Right kidney (tissue), 9 donors: Measurements from ENCODE around the gene NRDE2.

Experiments
- DNase-seq: peaks from one replicate; pipeline ENCODE4 v3.0.0-alpha.2; 2016
- long read RNA-seq, 8 donors: transcript quantifications; one replicate each; lab custom pipeline, GENCODE V29; 2026

NRDE2 gene, protein sequence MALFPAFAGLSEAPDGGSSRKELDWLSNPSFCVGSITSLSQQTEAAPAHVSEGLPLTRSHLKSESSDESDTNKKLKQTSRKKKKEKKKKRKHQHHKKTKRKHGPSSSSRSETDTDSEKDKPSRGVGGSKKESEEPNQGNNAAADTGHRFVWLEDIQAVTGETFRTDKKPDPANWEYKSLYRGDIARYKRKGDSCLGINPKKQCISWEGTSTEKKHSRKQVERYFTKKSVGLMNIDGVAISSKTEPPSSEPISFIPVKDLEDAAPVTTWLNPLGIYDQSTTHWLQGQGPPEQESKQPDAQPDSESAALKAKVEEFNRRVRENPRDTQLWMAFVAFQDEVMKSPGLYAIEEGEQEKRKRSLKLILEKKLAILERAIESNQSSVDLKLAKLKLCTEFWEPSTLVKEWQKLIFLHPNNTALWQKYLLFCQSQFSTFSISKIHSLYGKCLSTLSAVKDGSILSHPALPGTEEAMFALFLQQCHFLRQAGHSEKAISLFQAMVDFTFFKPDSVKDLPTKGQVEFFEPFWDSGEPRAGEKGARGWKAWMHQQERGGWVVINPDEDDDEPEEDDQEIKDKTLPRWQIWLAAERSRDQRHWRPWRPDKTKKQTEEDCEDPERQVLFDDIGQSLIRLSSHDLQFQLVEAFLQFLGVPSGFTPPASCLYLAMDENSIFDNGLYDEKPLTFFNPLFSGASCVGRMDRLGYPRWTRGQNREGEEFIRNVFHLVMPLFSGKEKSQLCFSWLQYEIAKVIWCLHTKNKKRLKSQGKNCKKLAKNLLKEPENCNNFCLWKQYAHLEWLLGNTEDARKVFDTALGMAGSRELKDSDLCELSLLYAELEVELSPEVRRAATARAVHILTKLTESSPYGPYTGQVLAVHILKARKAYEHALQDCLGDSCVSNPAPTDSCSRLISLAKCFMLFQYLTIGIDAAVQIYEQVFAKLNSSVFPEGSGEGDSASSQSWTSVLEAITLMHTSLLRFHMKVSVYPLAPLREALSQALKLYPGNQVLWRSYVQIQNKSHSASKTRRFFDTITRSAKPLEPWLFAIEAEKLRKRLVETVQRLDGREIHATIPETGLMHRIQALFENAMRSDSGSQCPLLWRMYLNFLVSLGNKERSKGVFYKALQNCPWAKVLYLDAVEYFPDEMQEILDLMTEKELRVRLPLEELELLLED
- long read RNA-seq, donor 1, full-length matches to known transcripts = 7 of 7 reads
- long read RNA-seq, donor 1, partial matches to known transcripts = 0 of 7 reads
- long read RNA-seq, donor 1, other reads (novel, unspliced or antisense) = 0 of 7 reads
- long read RNA-seq, donor 2, partial matches to known transcripts = 0 of 1 reads
- long read RNA-seq, donor 2, other reads (novel, unspliced or antisense) = 0 of 1 reads
- long read RNA-seq, donor 3, partial matches to known transcripts = 0 of 4 reads
- long read RNA-seq, donor 3, other reads (novel, unspliced or antisense) = 0 of 4 reads
- long read RNA-seq, donor 4, full-length matches to known transcripts = 6 of 16 reads
- long read RNA-seq, donor 4, partial matches to known transcripts = 10 of 16 reads
- long read RNA-seq, donor 4, other reads (novel, unspliced or antisense) = 0 of 16 reads
- long read RNA-seq, donor 5, partial matches to known transcripts = 0 of 5 reads
- long read RNA-seq, donor 5, other reads (novel, unspliced or antisense) = 0 of 5 reads
- long read RNA-seq, donor 6, partial matches to known transcripts = 0 of 1 reads
- long read RNA-seq, donor 6, other reads (novel, unspliced or antisense) = 0 of 1 reads
- long read RNA-seq, donor 7 = 0 reads
- long read RNA-seq, donor 8, partial matches to known transcripts = 0 of 1 reads
- long read RNA-seq, donor 8, other reads (novel, unspliced or antisense) = 0 of 1 reads

DNA sequence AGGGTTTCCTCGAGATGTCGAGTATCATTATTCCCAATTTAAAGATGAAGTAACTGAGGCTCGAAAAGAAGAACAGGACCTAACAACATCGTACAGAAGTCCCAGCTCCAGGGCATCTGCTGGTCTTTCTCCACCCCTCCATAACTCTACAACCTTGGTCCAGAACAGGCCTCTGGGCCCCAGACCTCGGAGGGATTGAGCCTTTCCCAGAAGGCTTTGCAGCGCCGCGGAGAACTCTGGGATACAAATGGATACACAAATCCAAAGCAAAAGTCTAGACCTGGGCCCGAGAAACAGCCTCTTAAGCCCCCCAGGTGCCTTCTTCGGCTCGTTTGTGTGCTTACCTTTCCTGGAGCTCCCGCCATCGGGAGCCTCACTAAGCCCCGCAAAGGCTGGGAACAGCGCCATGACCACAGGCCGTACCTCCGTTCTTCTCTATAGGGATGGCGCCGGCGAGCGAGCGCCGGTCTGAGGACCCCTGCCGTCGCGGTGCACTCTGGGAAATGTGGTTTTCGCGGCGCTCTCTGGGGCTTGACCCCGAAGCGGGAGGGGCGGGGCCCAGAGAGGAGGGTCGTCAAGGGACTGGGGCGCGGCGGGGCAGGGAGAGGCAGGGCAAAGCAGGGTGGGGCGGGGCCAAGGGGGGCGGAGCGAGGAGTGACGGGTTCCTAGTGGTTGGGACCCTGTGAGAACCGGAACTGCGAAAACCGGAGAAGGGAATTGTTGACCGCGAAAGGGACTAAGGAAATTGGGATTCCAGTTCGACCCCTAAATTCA is at the start of gene NRDE2:
Gene NRDE2 (minus strand): TSS at position 445 of the 774 bp plus-strand sequence. CDS start 37 bp downstream, at position 408.
- DNase-seq = peak; percentile 96

- peak; percentile 16 for DNase-seq
Measured at GRCh38 chr14:90381011-90381786, 49.5 kb upstream of the NRDE2 start.

GRCh38 chr14:90379106-90379505 is 47.4 kb upstream of the NRDE2 start:
- no peak for DNase-seq

DNA sequence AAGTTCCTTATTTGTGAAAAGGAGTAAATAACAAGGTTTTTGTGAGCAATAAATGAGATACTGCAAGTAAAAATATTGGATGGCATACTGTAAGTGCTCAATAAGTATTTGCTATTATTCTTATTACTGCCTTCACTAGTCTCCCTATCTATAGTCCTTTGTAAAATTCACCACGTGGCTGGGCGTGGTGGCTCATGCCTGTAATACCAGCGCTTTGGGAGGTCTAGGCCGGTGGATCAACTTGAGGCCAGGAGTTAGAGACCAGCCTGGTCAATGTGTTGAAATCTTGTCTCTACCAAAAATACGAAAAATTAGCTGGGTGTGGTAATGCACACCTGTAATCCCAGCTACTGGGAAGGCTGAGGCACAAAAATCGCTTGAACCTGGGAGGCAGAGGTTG is 46.5 kb upstream of the NRDE2 start:
- DNase-seq = no peak

DNA sequence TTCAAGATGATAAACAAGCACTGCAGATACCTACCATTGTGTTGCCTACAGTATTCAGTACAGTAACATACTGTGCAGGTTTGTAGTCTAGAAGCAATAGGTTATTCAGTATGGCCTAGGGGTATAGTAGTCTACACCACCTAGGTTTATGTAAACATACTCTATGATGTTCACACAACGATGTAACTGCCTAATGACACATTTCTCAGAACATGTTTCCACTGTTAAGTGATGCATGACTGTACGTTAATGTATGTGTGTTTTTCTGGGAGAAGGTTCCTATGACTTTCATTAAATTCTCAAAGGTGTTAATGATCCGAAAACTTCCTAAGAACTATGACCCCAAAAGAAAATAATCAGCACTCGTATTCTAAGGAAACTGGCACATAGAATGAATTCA is 44.2 kb upstream of the NRDE2 start:
- no peak for DNase-seq

GRCh38 chr14:90374813-90375212 is 43.1 kb upstream of the NRDE2 start:
- DNase-seq = no peak

- DNase-seq = no peak
Measured at GRCh38 chr14:90373887-90374286, 42.1 kb upstream of the NRDE2 start.

DNA sequence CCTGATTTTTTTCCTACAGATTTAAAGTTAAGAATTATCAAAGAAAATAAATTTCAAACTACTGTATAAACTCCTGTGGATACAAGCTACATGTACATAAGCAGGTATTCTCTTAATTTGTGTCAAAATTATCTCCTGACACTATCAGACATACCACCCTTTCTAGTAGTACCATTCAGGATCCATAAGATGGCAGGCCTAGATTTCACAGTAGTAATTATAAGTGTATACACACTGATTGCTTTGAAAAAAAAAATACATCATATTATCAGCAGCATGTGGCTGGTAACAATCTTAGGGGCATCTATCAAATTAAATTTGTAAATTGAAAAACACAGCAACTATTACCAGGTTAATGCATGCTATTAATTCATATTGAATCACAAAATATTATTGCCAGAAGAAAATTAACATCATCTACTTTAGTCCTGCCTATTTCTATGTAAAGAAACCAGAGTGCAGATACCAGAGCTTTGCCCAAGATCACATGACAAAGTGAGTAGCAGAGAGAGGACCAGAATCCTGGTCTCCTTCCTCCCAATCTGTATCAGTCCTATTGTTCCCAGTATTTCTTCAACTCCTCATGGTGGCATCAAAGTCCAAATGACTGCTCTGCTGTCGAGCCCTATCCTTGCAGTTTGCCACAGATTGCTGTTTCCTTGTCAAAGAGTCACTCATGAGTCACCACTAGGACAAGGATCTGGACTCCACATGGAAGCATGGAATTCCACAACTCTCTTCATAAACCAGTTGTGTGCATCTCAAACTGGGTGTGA is 37.4 kb upstream of the NRDE2 start:
- DNase-seq = no peak

GRCh38 chr14:90362558-90362896 is 30.8 kb upstream of the NRDE2 start:
- DNase-seq = no peak

- no peak for DNase-seq
Measured at GRCh38 chr14:90361865-90362557, 30.3 kb upstream of the NRDE2 start.

GRCh38 chr14:90358359-90358758 is 26.6 kb upstream of the NRDE2 start:
- DNase-seq = no peak

- DNase-seq = no peak
Measured at GRCh38 chr14:90356925-90357324, 25.2 kb upstream of the NRDE2 start.

DNA sequence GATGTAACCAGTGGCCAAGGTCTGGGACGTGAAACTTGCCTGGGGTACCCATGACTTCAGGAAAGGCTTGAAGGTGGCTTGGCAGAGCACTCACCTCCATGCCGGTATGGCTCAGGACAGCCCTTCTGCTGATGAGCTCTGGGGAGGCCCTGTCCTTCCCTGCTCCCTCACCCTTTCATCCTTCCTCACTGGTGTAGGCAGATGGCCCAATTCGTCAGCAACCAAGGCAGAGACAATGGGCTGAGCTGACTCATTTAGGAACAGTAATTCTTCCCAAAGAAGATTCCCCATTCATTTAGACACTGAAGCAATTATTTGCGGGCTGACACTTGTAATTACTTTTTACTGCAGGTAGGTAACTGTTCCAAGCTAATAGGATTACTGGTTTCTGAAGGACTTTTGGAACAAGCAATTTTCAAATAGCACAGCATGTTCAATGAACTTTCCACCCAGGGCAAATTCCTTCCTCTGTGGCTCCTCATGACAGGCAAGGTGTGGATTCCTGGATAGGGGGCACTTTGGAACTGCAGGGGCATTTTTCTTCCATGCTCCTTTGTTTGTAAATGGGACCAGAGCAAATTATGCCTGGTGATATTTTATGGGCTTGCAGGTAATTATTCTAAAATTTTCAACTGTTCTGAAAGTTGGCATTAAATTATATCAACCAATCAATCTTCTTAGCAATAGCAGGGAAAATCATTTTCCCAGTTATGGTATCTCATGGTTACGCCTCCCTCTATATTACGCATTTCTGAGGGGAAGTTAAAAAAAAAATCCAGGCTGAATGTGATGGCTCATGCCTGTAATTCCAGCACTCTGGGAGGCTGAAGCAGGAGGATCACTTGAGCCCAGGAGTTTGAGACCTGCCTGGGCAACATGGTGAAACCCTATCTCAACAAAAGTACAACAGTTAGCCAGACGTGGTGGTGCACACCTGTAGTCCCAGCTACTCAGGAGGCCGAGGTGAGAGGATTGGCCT is 24.1 kb upstream of the NRDE2 start:
- no peak for DNase-seq

DNA sequence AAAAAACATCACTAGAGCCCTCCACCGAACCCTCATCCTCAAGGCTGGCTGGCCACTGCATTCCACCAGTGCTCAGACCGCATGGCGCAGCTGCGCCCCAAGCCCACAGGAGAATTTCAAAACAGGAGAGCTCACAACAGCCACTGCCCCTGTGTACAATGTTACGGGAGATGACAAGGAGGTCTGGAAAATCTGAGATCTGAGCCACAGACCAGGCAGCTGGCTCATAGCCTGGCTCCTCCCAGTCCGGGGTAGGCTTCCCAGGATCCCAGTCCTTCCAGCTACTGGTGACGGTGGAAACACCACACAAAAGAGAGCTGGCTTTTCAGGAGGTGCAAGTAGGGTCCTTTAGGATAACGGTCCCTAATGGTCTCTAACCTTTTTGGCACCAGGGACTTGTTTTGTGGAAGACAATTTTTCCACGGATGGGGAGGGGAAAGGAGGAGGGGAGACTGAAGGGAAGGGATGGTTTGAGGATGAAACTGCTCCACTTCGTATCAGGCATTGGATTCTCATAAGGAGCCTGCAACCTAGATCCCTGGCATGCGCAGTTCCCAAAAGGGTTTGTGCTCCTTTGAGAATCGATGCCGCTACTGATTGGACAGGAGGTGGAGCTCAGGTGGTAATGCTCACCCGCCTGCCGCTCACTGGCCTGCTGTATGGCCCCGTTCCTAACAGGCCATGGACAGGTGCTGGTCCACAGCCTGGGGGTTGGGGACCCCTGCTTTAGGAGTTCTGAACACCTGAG is 23.0 kb upstream of the NRDE2 start:
- no peak for DNase-seq

DNA sequence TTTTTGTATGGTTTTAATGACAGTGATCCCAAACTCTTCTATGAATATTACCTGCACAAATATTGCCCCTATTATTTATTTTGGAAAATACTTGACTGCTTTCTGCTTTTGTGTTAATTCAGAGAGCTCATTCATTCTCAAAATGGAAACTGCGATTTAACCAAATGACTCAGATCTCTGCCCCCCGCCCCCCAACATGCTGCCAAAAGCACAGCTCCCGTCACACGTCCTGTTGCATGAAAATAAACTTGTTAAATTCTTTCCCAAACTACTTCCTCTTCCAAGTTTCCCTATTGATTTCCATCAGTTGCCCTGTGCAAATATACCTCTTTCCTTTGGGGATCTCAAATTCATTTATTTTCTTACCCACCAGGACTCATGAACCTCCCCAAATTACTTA is 18.0 kb upstream of the NRDE2 start:
- DNase-seq = no peak

GRCh38 chr14:90348270-90348669 is 16.5 kb upstream of the NRDE2 start:
- DNase-seq = no peak
